ENCODE data around the gene PIP5K1C.

GRCh38 chr19:3620145-3620816 lies 80.0 kb downstream of the PIP5K1C start:
- no peak for TF ChIP-seq CTCF (IDR thresholded peaks at IDR 0.05; ENCODE audit: poor library complexity, severe bottlenecking)
- TF ChIP-seq TAF1 (IDR thresholded peaks at IDR 0.05; ENCODE audit: low read depth): no peak
